ENCODE data around the gene SLC44A1.

SLC44A1 gene

GRCh38 chr9:105341434-105342146 is 97.1 kb downstream of the SLC44A1 start:
- no peak for DNase-seq

GRCh38 chr9:105342147-105342505 is 97.7 kb downstream of the SLC44A1 start:
- no peak for DNase-seq

DNA sequence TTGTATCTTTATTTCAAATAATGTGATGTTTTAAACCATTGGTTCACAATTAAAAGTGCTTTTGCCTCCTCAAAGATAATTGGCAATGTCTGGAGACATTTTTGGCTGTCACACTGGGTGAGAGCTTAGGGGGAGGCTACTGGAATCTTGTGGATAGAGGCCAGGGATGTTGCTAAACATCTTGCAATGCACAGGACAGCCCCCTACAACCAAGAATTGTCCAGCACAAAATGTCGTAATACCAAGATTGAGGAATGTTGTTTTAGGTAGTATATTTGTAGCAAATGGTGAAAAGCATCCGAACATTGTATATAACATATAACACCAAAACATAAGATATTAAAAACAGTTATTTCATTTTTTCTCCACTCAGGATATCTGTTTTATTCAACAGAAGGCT is 99.8 kb downstream of the SLC44A1 start:
- no peak for DNase-seq

GRCh38 chr9:105345626-105346025 is 101.2 kb downstream of the SLC44A1 start:
- no peak for DNase-seq

- no peak for DNase-seq
Measured at GRCh38 chr9:105346273-105346672, 101.8 kb downstream of the SLC44A1 start.

DNA sequence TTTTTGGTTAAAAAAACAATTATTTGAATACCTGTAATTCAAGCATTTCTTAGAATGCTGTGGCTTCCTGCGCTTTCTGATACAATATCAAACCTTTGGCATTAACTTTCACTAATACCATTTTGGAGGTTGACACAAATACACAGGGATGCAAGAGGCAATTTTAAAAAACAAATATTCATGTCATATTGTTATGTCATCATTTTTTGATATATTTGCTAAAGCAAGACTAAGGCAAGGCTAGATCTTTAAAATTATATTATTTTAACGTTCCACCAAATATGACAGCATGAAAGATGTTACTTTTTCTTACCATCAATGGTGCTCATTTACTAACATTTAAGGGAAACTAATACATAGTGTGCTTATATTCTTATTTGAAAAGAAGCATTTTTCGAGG is 110.0 kb downstream of the SLC44A1 start:
- no peak for DNase-seq

DNA sequence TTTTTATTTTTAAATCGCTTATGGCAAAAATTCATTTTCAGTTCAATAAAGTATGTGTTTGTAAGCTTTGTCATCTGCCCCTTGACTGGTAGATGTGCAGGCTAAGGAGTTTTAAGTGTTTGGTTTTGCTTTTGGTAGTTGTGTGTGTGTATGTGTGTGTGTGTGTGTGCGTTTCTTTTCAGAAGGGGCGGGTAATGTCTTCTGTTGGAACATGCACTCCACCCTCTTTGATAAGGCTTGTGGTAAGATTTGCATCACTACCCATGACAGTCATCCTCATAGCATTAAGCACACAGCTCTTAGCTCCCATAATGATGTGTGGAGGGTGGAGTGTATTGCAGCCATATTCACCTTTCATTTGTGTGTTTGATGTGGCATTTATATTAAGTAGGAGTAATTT is 111.3 kb downstream of the SLC44A1 start:
- DNase-seq, result peak; percentile 4

- no peak for DNase-seq
Measured at GRCh38 chr9:105357937-105358336, 113.5 kb downstream of the SLC44A1 start.

DNA sequence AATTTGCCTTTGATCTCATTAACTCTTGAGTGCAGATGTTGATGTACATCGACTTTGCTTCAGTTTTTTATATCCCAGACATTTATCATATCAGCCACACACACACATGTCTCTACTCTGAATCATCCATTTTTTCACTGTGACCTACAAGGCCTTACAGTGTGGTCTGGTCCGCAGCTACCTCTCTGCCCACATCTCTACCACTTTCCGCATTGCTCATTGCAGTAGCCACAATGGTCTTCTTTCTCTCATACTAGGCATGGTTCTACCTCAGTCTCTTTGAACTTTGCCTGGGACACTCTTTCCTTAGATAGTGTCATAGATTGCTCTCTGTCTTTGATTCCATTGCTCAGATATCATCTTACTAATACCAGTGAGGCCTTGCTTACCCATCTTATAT is 115.4 kb downstream of the SLC44A1 start:
- peak; percentile 77 for DNase-seq

DNA sequence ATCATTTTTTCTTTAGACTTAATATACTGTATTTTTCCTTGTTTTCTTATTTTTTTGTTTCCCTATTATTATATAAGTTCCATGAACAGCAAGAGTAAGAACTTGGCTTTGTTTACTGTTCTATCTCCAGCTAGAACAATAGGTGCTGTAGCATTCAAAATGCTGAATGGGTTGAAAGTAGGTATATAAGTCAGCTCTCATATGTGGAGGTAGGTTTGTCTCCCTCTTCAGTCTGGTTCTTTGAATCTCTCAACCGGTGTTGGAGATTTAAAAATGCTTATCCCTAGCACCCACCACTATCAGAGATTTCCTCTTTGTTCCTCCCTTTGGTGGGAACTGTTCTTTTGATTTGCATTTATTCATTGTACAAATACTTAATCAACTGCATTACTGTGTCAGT is 115.9 kb downstream of the SLC44A1 start:
- no peak for DNase-seq

DNA sequence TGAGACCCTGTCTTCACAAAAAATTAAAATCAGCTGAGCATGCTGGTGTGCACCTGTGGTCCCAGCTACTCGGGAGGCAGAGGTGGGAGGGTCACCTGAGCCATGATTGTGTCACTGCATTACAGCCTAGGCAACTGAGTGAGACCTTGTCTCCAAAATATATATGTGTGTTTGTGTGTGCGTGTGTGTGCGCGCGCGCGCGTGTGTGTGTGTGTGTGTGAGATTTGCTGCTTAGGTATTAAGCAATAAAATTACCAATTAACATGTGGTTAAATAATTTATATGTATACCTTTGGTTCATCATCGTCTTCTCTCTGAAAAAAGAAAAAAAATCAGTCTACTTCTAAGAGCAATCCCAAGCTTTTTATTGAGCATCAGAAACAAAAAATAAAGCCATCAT is 117.4 kb downstream of the SLC44A1 start:
- no peak for DNase-seq

DNA sequence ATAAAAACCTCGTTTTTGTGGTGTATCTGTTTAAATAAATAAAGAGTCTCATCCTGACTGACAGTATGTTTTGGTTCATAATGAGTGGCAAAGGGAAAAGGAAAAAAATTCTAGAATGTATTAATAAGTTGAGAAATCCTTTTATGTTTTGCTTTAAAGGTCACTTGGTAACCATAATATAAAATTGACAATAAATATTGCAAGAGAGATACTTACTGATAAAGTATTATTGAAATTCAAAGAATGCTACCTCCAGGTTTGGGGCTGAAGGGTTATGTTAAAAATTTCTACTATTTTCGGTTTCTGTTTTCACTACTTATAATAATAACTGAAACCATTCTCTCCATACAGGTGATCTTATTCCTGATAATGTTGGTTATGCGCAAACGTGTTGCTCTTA is 118.0 kb downstream of the SLC44A1 start:
- no peak for DNase-seq

DNA sequence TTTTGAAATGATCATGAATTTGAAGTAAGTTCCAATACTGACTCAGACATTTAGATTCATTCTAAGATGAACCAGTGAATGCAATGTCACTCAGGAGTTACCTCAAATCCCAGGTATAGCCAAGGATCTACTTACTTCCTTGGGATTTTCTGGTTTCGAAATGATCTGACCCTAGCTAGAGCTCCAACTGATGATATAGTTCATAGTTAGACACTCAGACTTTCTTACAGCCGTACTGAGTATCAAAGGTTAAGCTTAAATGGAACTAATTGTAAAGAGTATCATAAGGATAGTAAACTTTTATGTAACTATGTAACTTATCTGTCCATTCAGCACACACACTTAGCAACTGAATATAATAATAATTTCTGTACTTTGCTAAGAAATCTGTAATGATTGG is 119.4 kb downstream of the SLC44A1 start:
- DNase-seq, result no peak

DNA sequence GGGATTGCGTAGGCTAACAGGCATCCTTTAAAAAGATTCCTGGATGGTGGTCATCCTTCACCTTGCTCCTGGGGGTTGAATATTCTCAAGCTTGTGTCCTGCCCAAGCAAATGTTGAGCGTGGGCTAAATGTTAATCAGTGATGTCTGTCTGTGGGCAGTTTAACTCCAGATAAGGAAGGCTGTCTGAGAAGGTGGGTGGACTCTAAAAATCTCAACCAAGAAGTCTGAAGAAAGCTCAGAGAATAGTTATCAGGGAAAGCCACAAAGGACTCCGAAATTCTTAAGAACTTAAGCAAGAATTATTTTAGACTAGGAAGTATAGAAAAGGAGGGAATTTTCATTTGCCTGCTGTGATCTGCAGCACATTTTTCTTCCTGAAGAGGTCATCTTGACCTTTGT is 125.5 kb downstream of the SLC44A1 start:
- no peak for DNase-seq

DNA sequence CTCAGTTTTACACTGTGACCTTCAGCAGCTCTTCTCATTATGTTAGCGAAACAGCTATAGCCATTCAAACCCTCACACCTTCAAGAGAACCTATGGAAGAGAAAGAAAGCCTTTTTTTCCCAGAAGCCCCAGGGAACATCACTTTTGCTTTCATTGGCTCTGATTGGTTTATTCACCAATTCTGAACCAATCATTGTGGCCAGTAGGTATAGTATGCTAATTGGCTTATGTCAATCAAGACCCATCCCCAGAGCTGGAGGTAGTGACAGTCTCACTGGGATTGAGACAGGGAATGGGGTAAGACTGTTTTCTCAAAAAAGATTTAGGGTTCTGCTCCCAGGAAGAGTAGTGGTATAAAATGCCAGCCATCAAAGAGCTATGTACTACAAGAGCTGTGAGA is 129.3 kb downstream of the SLC44A1 start:
- DNase-seq, result no peak

GRCh38 chr9:105375323-105375722 is 130.9 kb downstream of the SLC44A1 start:
- no peak for DNase-seq

DNA sequence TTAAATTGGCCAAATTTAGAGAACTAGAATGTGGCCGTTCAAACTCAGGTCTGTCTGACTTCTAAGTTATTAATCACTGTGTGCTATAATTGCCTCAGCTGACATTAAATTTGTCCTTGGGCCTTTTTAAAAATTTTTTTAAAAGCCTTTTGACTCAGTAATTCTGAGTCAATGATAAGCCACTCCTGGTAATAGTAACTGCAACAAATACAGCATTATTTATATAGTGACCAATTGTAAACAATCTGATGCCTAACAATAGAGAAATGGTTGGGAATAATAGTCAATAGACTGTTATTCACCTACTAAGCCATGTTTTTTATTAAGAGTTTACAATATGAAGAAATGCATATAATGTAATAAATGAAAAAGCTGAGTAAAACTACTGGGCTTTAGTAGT is 132.4 kb downstream of the SLC44A1 start:
- DNase-seq, result no peak

- DNase-seq, result peak; percentile 4
Measured at GRCh38 chr9:105385381-105385985, 141.0 kb downstream of the SLC44A1 start.

- no peak for DNase-seq
Measured at GRCh38 chr9:105389796-105390195, 145.3 kb downstream of the SLC44A1 start.

- DNase-seq, result no peak
Measured at GRCh38 chr9:105390871-105391270, 146.4 kb downstream of the SLC44A1 start.

DNA sequence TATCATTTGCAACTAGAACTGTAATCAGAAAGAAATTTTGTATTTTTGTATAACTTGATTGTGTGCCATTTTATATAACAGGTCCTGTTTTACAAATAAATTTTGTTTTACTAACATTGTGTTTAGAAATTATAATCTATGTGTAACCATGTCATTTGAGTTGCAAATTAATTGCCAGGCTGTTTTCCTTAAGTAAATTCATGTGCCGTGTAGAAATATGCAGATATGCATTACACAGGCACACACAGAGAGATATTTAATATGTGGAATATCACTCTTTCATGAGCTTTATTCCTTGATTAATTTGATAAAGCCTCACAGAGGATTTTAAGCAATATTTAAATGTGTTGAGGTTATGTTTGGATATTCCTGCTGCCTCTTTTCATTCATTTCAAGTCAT is 146.8 kb downstream of the SLC44A1 start:
- no peak for DNase-seq

DNA sequence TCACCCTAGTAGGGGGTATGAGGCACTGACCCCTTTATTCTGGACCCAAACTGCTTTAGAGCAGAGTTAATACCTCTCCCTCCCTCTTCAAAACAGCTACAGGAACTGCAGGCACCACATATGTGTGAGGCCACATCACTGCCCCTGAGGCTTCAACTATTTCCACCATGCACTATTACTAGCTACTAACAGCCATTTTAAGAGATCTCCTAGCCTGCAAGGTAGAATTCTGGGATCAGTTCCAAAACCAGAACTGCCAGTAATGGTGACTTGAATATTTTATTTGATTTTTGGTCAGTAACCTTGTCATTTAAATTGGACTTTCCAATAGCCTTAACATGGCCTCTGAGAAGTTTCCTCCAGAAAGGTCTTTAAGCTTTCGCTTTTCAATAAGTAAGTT is 148.1 kb downstream of the SLC44A1 start:
- no peak for DNase-seq

GRCh38 chr9:105393576-105394344 is 149.3 kb downstream of the SLC44A1 start:
- no peak for DNase-seq

GRCh38 chr9:105396441-105396840 is 152.0 kb downstream of the SLC44A1 start:
- no peak for DNase-seq

Data from stimulated activated CD4-positive, alpha-beta T cell treated with anti-CD3 and anti-CD28 coated beads, Interleukin-1b, Interleukin-23, amount 100 ng/mL, for 48 hours (primary cell).